ENCODE results near the gene ATP8B1. TPM values are rescaled to one million over a fixed set of nuclear protein-coding genes. Genes with fewer than 3 reads are reported as not detected.

Gene ATP8B1
- total and polyA plus RNA-seq, 9 of the 15 experiments (the other 6 are each of a cell fraction or from before 2014, with no cell fraction given): 0.01 to 0.22 (median 0.03) TPM; not detected in 3

- TF ChIP-seq GTF2B (IDR thresholded peaks at IDR 0.05; ENCODE audit: extremely low read depth, insufficient read length) (no peak), SIX5 (IDR thresholded peaks at IDR 0.05; ENCODE audit: borderline replicate concordance in 1 of 2, insufficient read depth in 1 of 2, low read depth in 1 of 2, low read length in 2 of 2) (no peak)
- TF ChIP-seq, protein P1, sequence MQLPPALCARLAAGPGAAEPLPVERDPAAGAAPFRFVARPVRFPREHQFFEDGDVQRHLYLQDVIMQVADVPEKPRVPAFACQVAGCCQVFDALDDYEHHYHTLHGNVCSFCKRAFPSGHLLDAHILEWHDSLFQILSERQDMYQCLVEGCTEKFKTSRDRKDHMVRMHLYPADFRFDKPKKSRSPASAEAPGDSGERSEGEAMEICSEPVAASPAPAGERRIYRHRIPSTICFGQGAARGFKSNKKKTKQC (CRISPR knock-in tag; IDR thresholded peaks at IDR 0.05): no peak
Measured at GRCh38 chr18:57698571-57699276, 104.4 kb downstream of the ATP8B1 start (continued).

- 37% methylated on average over 8 of the region's 8 CpGs for WGBS (ENCODE audit: insufficient coverage, low coverage, missing lambda C conversion rate)
- intact Hi-C loops (cut with micrococcal nuclease) (no loop called here), in situ Hi-C loops (cut with MboI) (no loop called here)
- no peak overlapping the region for H3K4me2 ChIP-seq (ENCODE audit: insufficient read depth, low read length)
- H3K9me1 ChIP-seq (ENCODE audit: control insufficient read depth, insufficient read depth, low read length): no peaks in the 10 kb centered on the region
- H2AFZ ChIP-seq (ENCODE audit: low read depth, low read length): no peak overlapping the region
- H3K9ac ChIP-seq (ENCODE audit: insufficient read depth in 1 of 2, low read depth in 2 of 2, low read length in 2 of 2): no peak overlapping the region
- H3K4me1 ChIP-seq (replicated peaks in 1 of 2; ENCODE audit: control insufficient read depth in 2 of 2, insufficient read depth in 2 of 2, low read length in 2 of 2): no peaks in the 10 kb centered on the region; a peak in 1 of 5 replicates
- TF ChIP-seq NR1H2 (CRISPR knock-in tag; IDR thresholded peaks at IDR 0.05) (no peak), PHF21A (IDR thresholded peaks at IDR 0.05; ENCODE audit: borderline replicate concordance, low read depth) (no peak), HMGN3 (IDR thresholded peaks at IDR 0.05; ENCODE audit: borderline replicate concordance, extremely low read depth, insufficient read length, low read depth, low read length) (no peak), IRF1 (CRISPR knock-in tag; IDR thresholded peaks at IDR 0.05; ENCODE audit: borderline replicate concordance) (no peak)
- TF ChIP-seq, protein P2, sequence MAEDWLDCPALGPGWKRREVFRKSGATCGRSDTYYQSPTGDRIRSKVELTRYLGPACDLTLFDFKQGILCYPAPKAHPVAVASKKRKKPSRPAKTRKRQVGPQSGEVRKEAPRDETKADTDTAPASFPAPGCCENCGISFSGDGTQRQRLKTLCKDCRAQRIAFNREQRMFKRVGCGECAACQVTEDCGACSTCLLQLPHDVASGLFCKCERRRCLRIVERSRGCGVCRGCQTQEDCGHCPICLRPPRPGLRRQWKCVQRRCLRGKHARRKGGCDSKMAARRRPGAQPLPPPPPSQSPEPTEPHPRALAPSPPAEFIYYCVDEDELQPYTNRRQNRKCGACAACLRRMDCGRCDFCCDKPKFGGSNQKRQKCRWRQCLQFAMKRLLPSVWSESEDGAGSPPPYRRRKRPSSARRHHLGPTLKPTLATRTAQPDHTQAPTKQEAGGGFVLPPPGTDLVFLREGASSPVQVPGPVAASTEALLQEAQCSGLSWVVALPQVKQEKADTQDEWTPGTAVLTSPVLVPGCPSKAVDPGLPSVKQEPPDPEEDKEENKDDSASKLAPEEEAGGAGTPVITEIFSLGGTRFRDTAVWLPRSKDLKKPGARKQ (CRISPR knock-in tag; IDR thresholded peaks at IDR 0.05): no peak
- no peaks in the 10 kb centered on the region for H3K36me3 ChIP-seq (ENCODE audit: control insufficient read depth, insufficient read depth, low read length)
- H3K27me3 ChIP-seq (ENCODE audit: control insufficient read depth in 2 of 2, insufficient read depth in 2 of 2, low read length in 2 of 2): no peaks in the 10 kb centered on the region
- H3K79me2 ChIP-seq (ENCODE audit: control insufficient read depth, insufficient read depth, low read length): no peaks in the 10 kb centered on the region
- no peak for FAIRE-seq
- POLR2A ChIA-PET: interaction anchor here (0.6 kb wide), 1 partner anchor 102 kb away, joined by 4 read pairs; no protein-coding TSS in a partner anchor
- CTCF ChIA-PET (ENCODE audit: low intra/inter-chr PET ratio): no interaction called here
- BruUV-seq (replicated peaks): no TSS peak
- no peaks in the 10 kb centered on the region for H4K20me1 ChIP-seq (replicated peaks; ENCODE audit: control insufficient read depth, insufficient read depth, low read length)
- no peaks in the 10 kb centered on the region for H3K9me3 ChIP-seq (replicated peaks; ENCODE audit: control insufficient read depth, insufficient read depth, low read depth, low read length)
- no peak for ATAC-seq
- no peak overlapping the region for H3K4me3 ChIP-seq
- DNase-seq (ENCODE audit: extremely low read depth in 1 of 4, low spot score in 3 of 4): no peak
- H3K27ac ChIP-seq (ENCODE audit: extremely low read depth, low read depth, low read length): no peak overlapping the region
Measured at GRCh38 chr18:57697426-57697825, 105.7 kb downstream of the ATP8B1 start.
